ENCODE measurements around the gene TSPAN4. TPM values are rescaled to one million over a fixed set of nuclear protein-coding genes. Genes with fewer than 3 reads are reported as not detected.

Gene TSPAN4
- total and polyA plus RNA-seq, 2 donors (not counting 1 experiment from before 2014, with no cell fraction given) = 102 to 191 TPM

- Histone ChIP-seq H3K4me3 (replicated peaks in 1 of 4; ENCODE audit: control extremely low read depth in 1 of 4, insufficient read depth in 1 of 4, low read depth in 3 of 4, low read length in 4 of 4) (no peak overlapping the region), H3K9ac (ENCODE audit: insufficient read depth, low read length) (no peak overlapping the region), H2AFZ (ENCODE audit: low read length) (no peak overlapping the region), H3K79me2 (ENCODE audit: control insufficient read depth, insufficient read depth, low read length) (no peaks in the 10 kb centered on the region), H3K27ac (ENCODE audit: insufficient read depth, low read length) (no peak overlapping the region), H3K36me3 (ENCODE audit: control insufficient read depth, insufficient read depth, low read length) (peaks cover 10% of the 10 kb centered on the region), H3K9me3 (ENCODE audit: control insufficient read depth, insufficient read depth, low read depth, low read length) (no peaks in the 10 kb centered on the region), H3K4me2 (ENCODE audit: extremely low read depth, insufficient read depth, low read length) (no peak overlapping the region), H3K27me3 (ENCODE audit: control insufficient read depth, insufficient read depth, low read length) (no peaks in the 10 kb centered on the region), H3K4me1 (ENCODE audit: control insufficient read depth, extremely low read depth, insufficient read depth, low read length) (no peaks in the 10 kb centered on the region), H4K20me1 (ENCODE audit: control insufficient read depth, extremely low read depth, insufficient read depth, low read length) (no peaks in the 10 kb centered on the region)
- no peak for DNase-seq (ENCODE audit: low read depth in 2 of 2)
- TF ChIP-seq EZH2 (IDR thresholded peaks at IDR 0.05; ENCODE audit: low read length, missing control alignments) = no peak
- TF ChIP-seq CTCF (conservative IDR thresholded peaks at IDR 0.05 in 1 of 2, IDR thresholded peaks at IDR 0.05 in 1 of 2; ENCODE audit: low read depth in 1 of 2, low read length in 2 of 2) = no peak
Measured at GRCh38 chr11:894575-895201, 52.0 kb downstream of the TSPAN4 start.

GRCh38 chr11:895331-896110 lies 52.9 kb downstream of the TSPAN4 start:
- H2AFZ ChIP-seq (ENCODE audit: low read length) = no peak overlapping the region
- no peaks in the 10 kb centered on the region for H4K20me1 ChIP-seq (ENCODE audit: control insufficient read depth, extremely low read depth, insufficient read depth, low read length)
- H3K27ac ChIP-seq (ENCODE audit: insufficient read depth, low read length) = no peak overlapping the region
- H3K36me3 ChIP-seq (ENCODE audit: control insufficient read depth, insufficient read depth, low read length) = peaks cover 14% of the 10 kb centered on the region
- TF ChIP-seq CTCF (conservative IDR thresholded peaks at IDR 0.05 in 1 of 2, IDR thresholded peaks at IDR 0.05 in 1 of 2; ENCODE audit: low read depth in 1 of 2, low read length in 2 of 2) (no peak), EZH2 (IDR thresholded peaks at IDR 0.05; ENCODE audit: low read length, missing control alignments) (no peak)
- H3K4me2 ChIP-seq (ENCODE audit: extremely low read depth, insufficient read depth, low read length) = no peak overlapping the region
- DNase-seq (ENCODE audit: low read depth in 2 of 2) = no peak
- no peak overlapping the region for H3K9ac ChIP-seq (ENCODE audit: insufficient read depth, low read length)
- no peak overlapping the region for H3K4me3 ChIP-seq (replicated peaks in 1 of 4; ENCODE audit: control extremely low read depth in 1 of 4, insufficient read depth in 1 of 4, low read depth in 3 of 4, low read length in 4 of 4)
- no peaks in the 10 kb centered on the region for H3K9me3 ChIP-seq (ENCODE audit: control insufficient read depth, insufficient read depth, low read depth, low read length)
- no peaks in the 10 kb centered on the region for H3K79me2 ChIP-seq (ENCODE audit: control insufficient read depth, insufficient read depth, low read length)
- no peaks in the 10 kb centered on the region for H3K27me3 ChIP-seq (ENCODE audit: control insufficient read depth, insufficient read depth, low read length)
- no peaks in the 10 kb centered on the region for H3K4me1 ChIP-seq (ENCODE audit: control insufficient read depth, extremely low read depth, insufficient read depth, low read length)

DNA sequence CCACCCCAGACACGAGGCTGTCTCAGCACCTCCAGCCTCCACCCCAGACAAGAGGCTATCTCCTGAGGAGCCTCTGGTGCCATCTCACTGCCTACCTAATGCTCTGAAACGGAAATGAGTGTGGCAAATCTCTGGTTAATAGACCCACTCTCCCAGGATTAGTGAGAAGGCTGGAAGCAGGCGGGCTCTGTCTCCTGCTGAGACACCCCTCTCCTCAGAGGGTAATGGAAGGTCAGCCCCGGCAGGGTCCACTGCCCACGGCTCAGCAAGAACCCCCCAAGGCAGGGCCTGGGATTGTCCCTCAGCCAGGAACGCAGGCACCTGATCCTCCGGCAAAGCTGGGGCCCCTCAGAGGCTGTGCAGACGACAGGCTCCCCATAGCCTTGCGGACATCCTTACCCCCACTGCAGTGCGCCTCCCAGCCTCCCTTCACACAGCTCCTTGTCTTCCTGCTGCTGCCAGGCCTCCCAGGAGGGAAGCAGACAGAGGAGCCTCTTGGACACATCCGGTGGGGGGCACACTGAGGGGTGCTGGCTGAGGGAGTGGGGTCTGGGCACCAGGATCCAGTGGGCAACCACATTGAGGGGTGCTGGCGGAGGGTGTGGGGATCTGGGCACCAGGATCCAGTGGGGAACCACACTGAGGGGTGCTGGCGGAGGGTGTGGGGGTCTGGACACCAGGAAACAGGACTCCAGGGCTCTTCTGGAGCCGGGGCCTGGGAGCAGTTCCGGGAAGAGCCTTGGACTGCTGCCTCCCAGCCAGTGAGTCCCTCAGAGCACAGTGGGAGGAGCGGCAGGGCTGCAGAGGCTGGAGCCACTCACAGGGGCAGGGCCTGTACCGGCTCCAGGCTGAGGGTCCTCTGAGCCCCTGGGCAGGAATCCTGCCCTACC lies 54.8 kb downstream of the TSPAN4 start:
- TF ChIP-seq CTCF (conservative IDR thresholded peaks at IDR 0.05 in 1 of 2, IDR thresholded peaks at IDR 0.05 in 1 of 2; ENCODE audit: low read depth in 1 of 2, low read length in 2 of 2) (no peak), EZH2 (IDR thresholded peaks at IDR 0.05; ENCODE audit: low read length, missing control alignments) (no peak)
- DNase-seq (ENCODE audit: low read depth in 2 of 2) = no peak
- no peak overlapping the region for H3K9ac ChIP-seq (ENCODE audit: insufficient read depth, low read length)

More for the DNA sequence above, 54.8 kb downstream of the TSPAN4 start:
- Histone ChIP-seq H3K27ac (ENCODE audit: insufficient read depth, low read length) (no peak overlapping the region), H3K4me3 (replicated peaks in 1 of 4; ENCODE audit: control extremely low read depth in 1 of 4, insufficient read depth in 1 of 4, low read depth in 3 of 4, low read length in 4 of 4) (no peak overlapping the region), H3K4me1 (ENCODE audit: control insufficient read depth, extremely low read depth, insufficient read depth, low read length) (no peaks in the 10 kb centered on the region), H3K79me2 (ENCODE audit: control insufficient read depth, insufficient read depth, low read length) (no peaks in the 10 kb centered on the region), H4K20me1 (ENCODE audit: control insufficient read depth, extremely low read depth, insufficient read depth, low read length) (no peaks in the 10 kb centered on the region), H2AFZ (ENCODE audit: low read length) (no peak overlapping the region), H3K4me2 (ENCODE audit: extremely low read depth, insufficient read depth, low read length) (no peak overlapping the region), H3K9me3 (ENCODE audit: control insufficient read depth, insufficient read depth, low read depth, low read length) (no peaks in the 10 kb centered on the region), H3K27me3 (ENCODE audit: control insufficient read depth, insufficient read depth, low read length) (no peaks in the 10 kb centered on the region), H3K36me3 (ENCODE audit: control insufficient read depth, insufficient read depth, low read length) (peaks cover 23% of the 10 kb centered on the region)

All from fibroblast of lung (primary cell).